Upper lobe of left lung (tissue), 6 donors: ENCODE data around the gene OAS2. TPM values are rescaled to one million over a fixed set of nuclear protein-coding genes. Genes with fewer than 3 reads are reported as not detected.

Source experiments
- ATAC-seq, 2 donors: fragments of 200-7000 bp; cut with Tn5 transposase; one replicate each; pipeline ENCODE4 v1.9.1; 2022; ENCODE audit warnings: mild to moderate bottlenecking in 2 of 2, moderate library complexity in 2 of 2; ENCODE audit not compliant: low FRiP score in 2 of 2
- DNase-seq, 2 donors: peaks; one replicate each; pipeline ENCODE4 v3.0.0-alpha.2; 2019 to 2020
- H3K27ac ChIP-seq, 4 donors: fragments of 200-600 bp; sonication (generic); one replicate each; pipeline ENCODE4 v1.5.1; 2016 to 2019
- H3K27me3 ChIP-seq, 4 donors: fragments of 200-600 bp; sonication (generic); one replicate each; pipeline ENCODE4 v1.5.1; 2017 to 2019
- H3K36me3 ChIP-seq, 4 donors: fragments of 200-600 bp; sonication (generic); one replicate each; pipeline ENCODE4 v1.5.1; 2016 to 2019
- H3K4me1 ChIP-seq, 4 donors: fragments of 200-600 bp; sonication (generic); one replicate each; pipeline ENCODE4 v1.5.1; 2018 to 2019
- H3K4me3 ChIP-seq, 4 donors: fragments of 200-600 bp; sonication (generic); one replicate each; pipeline ENCODE4 v1.5.1; 2017 to 2019; ENCODE audit warnings: mild to moderate bottlenecking in 2 of 4, moderate library complexity in 1 of 4
- H3K9me3 ChIP-seq, 4 donors: fragments of 200-600 bp; sonication (generic); one replicate each; pipeline ENCODE4 v1.5.1; 2018 to 2019
- EP300 ChIP-seq, 4 donors: sonication (generic); formaldehyde crosslinking; IDR thresholded peaks; one replicate each; pipeline ENCODE4 v1.5.1; 2017; ENCODE audit warnings: antibody characterized with exemption in 4 of 4, control low read depth in 2 of 4
- POLR2A ChIP-seq, 4 donors: fragments of 450-650 bp; IDR thresholded peaks; one replicate each; pipeline ENCODE4 v1.5.1; 2016 to 2017; ENCODE audit warnings: antibody characterized with exemption in 4 of 4, mild to moderate bottlenecking in 2 of 4
- POLR2AphosphoS5 ChIP-seq, 2 donors: sonication (generic); formaldehyde crosslinking; IDR thresholded peaks; one replicate each; pipeline ENCODE4 v1.5.1; 2017; ENCODE audit warnings: antibody characterized with exemption in 2 of 2
- WGBS, 2 donors: methylation state at CpG; one replicate each; pipeline ENCODE4 v1.1.5; 2017 to 2018; 5-methylcytosine and 5-hydroxymethylcytosine counted together
- total RNA-seq, 6 donors: library from RNA; depleted of rRNA in 4 of 6; stranded (reverse); fragments of >200 nt in 4 of 6; gene quantifications; one replicate each; pipeline versions ENCODE4 v1.1.0 to v1.2.1, GENCODE V29; 2016 to 2021
- TF ChIP-seq, protein P1 (sequence below), 6 experiments: fragments of 450-650 bp in 4 of 6; fragments of 200-600 bp in 2 of 6; sonication (generic) in 2 of 6; IDR thresholded peaks; one replicate each; pipeline ENCODE4 v1.5.1; 2016 to 2019; ENCODE audit warnings: antibody characterized with exemption in 6 of 6
- donor health status: DM: no; HTN: no; CAD: no; lungs with moderate emphysema.
- donor health status: DM: no; HTN: yes; CAD: no; lungs with severe emphysema.

OAS2 gene
- total RNA-seq, 6 donors from 2014 or later = 17.2 to 59.7 (median 20.1) TPM

DNA sequence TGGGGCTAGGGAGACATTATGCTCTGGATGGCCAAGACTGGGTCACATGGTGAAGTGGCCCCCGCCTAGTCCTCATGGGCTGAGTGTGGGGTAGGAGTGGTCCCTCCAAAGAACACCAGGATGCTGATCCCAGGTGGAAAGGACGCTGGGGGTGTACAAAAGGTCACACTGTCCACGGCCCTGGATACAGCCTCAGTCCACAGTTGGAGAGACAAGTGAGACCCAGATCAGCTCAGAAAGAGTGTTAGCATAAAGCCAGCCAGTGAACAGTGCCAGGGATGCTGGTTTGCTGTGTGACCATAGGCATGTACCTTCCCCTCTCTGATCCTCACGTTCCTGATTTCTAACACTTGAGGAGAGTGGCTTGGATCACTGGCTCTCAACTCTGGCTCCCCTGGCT, 13.4 kb upstream of the OAS2 start:
- Histone ChIP-seq H3K27ac (no peak overlapping the region), H3K9me3 (no peaks in the 10 kb centered on the region), H3K4me1 (no peaks in the 10 kb centered on the region), H3K36me3 (peaks cover 0 to 96% (median 74%) of the 10 kb centered on the region in 4 donors), H3K4me3 (no peak overlapping the region), H3K27me3 (no peaks in the 10 kb centered on the region)
- no peak for TF ChIP-seq POLR2A (IDR thresholded peaks at IDR 0.05)
- TF ChIP-seq EP300 (IDR thresholded peaks at IDR 0.05) = no peak
- TF ChIP-seq, protein P1, sequence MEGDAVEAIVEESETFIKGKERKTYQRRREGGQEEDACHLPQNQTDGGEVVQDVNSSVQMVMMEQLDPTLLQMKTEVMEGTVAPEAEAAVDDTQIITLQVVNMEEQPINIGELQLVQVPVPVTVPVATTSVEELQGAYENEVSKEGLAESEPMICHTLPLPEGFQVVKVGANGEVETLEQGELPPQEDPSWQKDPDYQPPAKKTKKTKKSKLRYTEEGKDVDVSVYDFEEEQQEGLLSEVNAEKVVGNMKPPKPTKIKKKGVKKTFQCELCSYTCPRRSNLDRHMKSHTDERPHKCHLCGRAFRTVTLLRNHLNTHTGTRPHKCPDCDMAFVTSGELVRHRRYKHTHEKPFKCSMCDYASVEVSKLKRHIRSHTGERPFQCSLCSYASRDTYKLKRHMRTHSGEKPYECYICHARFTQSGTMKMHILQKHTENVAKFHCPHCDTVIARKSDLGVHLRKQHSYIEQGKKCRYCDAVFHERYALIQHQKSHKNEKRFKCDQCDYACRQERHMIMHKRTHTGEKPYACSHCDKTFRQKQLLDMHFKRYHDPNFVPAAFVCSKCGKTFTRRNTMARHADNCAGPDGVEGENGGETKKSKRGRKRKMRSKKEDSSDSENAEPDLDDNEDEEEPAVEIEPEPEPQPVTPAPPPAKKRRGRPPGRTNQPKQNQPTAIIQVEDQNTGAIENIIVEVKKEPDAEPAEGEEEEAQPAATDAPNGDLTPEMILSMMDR (IDR thresholded peaks at IDR 0.05) = no peak
- no peak for TF ChIP-seq POLR2AphosphoS5 (IDR thresholded peaks at IDR 0.05)
- WGBS, 2 donors = 90 to 92% methylated on average over 4 of the region's 4 CpGs
- ATAC-seq (peak in 1 of 2 donors; percentile 19), DNase-seq (no peak)

DNA sequence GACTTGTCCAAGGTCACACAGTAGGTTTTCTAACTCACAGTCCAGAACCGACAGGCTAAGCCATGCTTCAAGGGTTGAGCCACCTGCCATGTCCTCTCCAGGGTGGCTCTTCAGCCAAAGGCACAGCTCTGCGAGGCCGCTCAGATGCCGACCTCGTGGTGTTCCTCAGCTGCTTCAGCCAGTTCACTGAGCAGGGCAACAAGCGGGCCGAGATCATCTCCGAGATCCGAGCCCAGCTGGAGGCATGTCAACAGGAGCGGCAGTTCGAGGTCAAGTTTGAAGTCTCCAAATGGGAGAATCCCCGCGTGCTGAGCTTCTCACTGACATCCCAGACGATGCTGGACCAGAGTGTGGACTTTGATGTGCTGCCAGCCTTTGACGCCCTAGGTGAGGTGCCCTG, 12.7 kb upstream of the OAS2 start:
- H3K9me3 ChIP-seq = no peaks in the 10 kb centered on the region
- peak in 1 of 2 donors; percentile 27 for DNase-seq
- ATAC-seq = no peak
- no peak overlapping the region for H3K27ac ChIP-seq
- peaks cover 0 to 97% (median 75%) of the 10 kb centered on the region in 4 donors for H3K36me3 ChIP-seq
- WGBS, 2 donors = 93 to 94% methylated on average over 10 to 15 of the region's 15 CpGs
- H3K4me3 ChIP-seq = no peak overlapping the region
- TF ChIP-seq POLR2AphosphoS5 (IDR thresholded peaks at IDR 0.05) = no peak
- no peak for TF ChIP-seq POLR2A (IDR thresholded peaks at IDR 0.05)
- TF ChIP-seq, protein P1 (IDR thresholded peaks at IDR 0.05) = no peak
- peaks cover 0 to under 1% (median 0%) of the 10 kb centered on the region in 4 donors for H3K4me1 ChIP-seq
- H3K27me3 ChIP-seq = no peaks in the 10 kb centered on the region

DNA sequence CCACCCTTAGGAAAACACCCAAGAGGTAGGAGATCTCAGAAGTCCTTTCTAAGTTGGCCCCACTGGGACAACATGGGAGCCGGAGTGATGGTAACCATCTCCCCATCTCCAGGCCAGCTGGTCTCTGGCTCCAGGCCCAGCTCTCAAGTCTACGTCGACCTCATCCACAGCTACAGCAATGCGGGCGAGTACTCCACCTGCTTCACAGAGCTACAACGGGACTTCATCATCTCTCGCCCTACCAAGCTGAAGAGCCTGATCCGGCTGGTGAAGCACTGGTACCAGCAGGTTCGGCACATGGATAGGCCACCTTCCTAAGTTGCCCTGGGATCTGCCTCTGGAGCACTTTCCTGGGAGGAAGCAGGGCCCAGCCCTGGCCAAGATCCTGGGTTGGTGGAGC, 11.0 kb upstream of the OAS2 start:
- 93 to 97% methylated on average over 5 to 9 of the region's 9 CpGs for WGBS, 2 donors
- Histone ChIP-seq H3K4me1 (peaks cover 0 to 14% (median 6%) of the 10 kb centered on the region in 4 donors), H3K27ac (no peak overlapping the region), H3K4me3 (no peak overlapping the region), H3K27me3 (no peaks in the 10 kb centered on the region), H3K9me3 (no peaks in the 10 kb centered on the region), H3K36me3 (peaks cover 0 to 80% (median 61%) of the 10 kb centered on the region in 4 donors)
- DNase-seq (no peak), ATAC-seq (no peak)
- TF ChIP-seq POLR2A (IDR thresholded peaks at IDR 0.05) = no peak
- TF ChIP-seq, protein P1 (IDR thresholded peaks at IDR 0.05) = no peak
- no peak for TF ChIP-seq EP300 (IDR thresholded peaks at IDR 0.05)
- no peak for TF ChIP-seq POLR2AphosphoS5 (IDR thresholded peaks at IDR 0.05)

DNA sequence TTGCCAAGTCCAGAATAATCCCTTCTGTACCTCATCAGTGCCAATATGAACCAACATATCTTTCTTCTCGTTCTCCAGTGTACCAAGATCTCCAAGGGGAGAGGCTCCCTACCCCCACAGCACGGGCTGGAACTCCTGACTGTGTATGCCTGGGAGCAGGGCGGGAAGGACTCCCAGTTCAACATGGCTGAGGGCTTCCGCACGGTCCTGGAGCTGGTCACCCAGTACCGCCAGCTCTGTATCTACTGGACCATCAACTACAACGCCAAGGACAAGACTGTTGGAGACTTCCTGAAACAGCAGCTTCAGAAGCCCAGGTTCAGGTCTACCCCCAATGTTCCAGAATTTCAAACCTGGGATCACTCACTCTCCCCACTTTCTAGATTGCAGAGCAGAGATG, 10.5 kb upstream of the OAS2 start:
- Histone ChIP-seq H3K9me3 (no peaks in the 10 kb centered on the region), H3K4me3 (no peak overlapping the region), H3K36me3 (peaks cover 0 to 74% (median 56%) of the 10 kb centered on the region in 4 donors), H3K27ac (no peak overlapping the region), H3K27me3 (no peaks in the 10 kb centered on the region), H3K4me1 (peaks cover 0 to 14% (median 6%) of the 10 kb centered on the region in 4 donors)
- DNase-seq (no peak), ATAC-seq (no peak)
- 93 to 95% methylated on average over 4 to 7 of the region's 7 CpGs for WGBS, 2 donors
- TF ChIP-seq EP300 (IDR thresholded peaks at IDR 0.05) (no peak), POLR2AphosphoS5 (IDR thresholded peaks at IDR 0.05) (no peak), POLR2A (IDR thresholded peaks at IDR 0.05) (no peak)
- TF ChIP-seq, protein P1 (IDR thresholded peaks at IDR 0.05) = no peak
